Measurements from ENCODE around the gene NFX1.

NFX1 gene

DNA sequence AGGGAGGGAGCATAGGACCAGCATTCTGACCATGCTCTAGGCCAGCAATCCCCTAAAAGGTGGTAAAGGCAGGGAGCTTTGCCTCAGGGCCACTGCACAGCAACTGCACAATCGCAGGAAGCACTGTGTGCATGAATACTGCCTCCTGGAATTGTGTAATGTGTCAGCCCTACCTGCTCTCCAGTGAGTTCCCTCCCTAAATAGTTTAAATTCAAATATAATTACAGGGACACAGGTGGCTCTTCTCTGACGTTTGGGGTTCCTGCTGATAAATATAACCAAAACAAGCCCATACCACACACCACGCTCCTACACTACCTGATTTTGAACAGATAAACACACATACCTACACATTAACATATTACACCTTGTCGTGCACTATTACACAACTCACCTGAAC lies 34.8 kb upstream of the NFX1 start:
- TF ChIP-seq, protein P1, sequence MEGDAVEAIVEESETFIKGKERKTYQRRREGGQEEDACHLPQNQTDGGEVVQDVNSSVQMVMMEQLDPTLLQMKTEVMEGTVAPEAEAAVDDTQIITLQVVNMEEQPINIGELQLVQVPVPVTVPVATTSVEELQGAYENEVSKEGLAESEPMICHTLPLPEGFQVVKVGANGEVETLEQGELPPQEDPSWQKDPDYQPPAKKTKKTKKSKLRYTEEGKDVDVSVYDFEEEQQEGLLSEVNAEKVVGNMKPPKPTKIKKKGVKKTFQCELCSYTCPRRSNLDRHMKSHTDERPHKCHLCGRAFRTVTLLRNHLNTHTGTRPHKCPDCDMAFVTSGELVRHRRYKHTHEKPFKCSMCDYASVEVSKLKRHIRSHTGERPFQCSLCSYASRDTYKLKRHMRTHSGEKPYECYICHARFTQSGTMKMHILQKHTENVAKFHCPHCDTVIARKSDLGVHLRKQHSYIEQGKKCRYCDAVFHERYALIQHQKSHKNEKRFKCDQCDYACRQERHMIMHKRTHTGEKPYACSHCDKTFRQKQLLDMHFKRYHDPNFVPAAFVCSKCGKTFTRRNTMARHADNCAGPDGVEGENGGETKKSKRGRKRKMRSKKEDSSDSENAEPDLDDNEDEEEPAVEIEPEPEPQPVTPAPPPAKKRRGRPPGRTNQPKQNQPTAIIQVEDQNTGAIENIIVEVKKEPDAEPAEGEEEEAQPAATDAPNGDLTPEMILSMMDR (IDR thresholded peaks at IDR 0.05; ENCODE audit: control extremely low read depth, extremely low read depth, low read depth, missing control alignments), result no peak
- DNase-seq (ENCODE audit: extremely low spot score), result no peak
- ChIA-PET CTCF (no interaction called here), POLR2A (no interaction called here)

DNA sequence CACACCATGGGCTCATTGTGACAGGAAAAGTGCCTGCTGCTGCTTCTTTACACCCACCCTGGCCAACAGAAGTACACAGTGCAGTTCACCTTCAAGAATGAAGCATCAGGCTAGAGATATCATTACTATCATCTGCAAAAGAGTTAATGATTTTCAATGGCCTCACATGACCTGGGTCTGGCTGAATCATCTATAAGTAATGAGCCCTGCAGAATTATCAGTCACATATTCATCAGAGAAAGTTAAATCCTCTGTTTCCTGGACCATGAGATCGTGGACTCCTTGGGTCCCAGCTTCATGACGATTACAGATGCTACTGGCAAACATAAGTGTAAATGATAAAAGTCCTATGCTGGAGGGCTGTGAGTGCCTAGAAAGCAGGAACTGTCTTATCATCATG lies 34.1 kb upstream of the NFX1 start:
- ChIA-PET CTCF (interaction anchor here (2.0 kb wide), 1 partner anchor 30 kb away, joined by 7 read pairs; no protein-coding TSS in a partner anchor), POLR2A (no interaction called here)
- TF ChIP-seq, protein P1 (IDR thresholded peaks at IDR 0.05; ENCODE audit: control extremely low read depth, extremely low read depth, low read depth, missing control alignments), result no peak
- no peak for DNase-seq (ENCODE audit: extremely low spot score)

DNA sequence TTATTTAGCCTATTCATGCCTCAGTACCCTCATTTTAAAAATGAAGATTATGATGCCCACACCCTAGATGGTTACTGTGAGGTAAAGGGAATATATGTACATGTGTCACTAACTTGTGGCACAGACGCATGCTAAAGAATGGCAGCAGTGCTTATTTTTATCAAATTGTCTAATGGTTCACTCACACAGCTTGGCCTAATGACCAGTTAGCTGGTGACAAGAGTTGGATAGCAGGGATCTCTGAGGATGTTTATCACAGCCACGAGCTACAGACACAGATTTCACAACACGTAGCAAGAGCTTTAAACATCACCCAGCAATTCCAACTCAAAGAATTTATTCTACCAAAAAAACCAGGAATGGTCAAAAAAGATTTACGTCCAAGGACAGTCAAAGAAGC lies 33.0 kb upstream of the NFX1 start:
- ChIA-PET CTCF (interaction anchor here (1.3 to 2.4 kb wide), 4 partner anchors 9 to 120 kb away, joined by 3 to 7 read pairs (median 5); no protein-coding TSS in a partner anchor), POLR2A (no interaction called here)
- no peak for DNase-seq (ENCODE audit: extremely low spot score)
- TF ChIP-seq, protein P1 (IDR thresholded peaks at IDR 0.05; ENCODE audit: control extremely low read depth, extremely low read depth, low read depth, missing control alignments), result no peak

DNA sequence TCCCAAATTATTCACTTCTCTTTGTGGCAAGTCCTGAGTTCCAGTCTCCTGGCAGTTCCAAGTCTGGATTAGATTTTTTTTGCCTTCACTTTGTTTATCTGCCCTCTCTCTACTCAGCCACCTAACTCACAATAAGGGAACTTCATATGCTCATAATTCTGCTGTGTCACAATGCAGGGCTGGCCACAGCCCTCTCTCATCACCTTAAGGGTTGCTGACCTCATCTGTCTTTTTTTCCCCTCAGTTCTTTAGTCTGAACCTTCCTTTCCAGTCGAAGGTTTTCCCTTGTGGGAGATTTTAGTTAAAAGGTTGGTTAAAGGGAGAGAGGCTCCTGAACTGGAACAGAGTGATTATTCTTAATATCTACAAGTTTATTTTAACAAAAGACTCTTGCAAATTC lies 29.9 kb upstream of the NFX1 start:
- TF ChIP-seq, protein P1 (IDR thresholded peaks at IDR 0.05; ENCODE audit: control extremely low read depth, extremely low read depth, low read depth, missing control alignments), result no peak
- DNase-seq (ENCODE audit: extremely low spot score), result no peak
- ChIA-PET CTCF (no interaction called here), POLR2A (no interaction called here)

DNA sequence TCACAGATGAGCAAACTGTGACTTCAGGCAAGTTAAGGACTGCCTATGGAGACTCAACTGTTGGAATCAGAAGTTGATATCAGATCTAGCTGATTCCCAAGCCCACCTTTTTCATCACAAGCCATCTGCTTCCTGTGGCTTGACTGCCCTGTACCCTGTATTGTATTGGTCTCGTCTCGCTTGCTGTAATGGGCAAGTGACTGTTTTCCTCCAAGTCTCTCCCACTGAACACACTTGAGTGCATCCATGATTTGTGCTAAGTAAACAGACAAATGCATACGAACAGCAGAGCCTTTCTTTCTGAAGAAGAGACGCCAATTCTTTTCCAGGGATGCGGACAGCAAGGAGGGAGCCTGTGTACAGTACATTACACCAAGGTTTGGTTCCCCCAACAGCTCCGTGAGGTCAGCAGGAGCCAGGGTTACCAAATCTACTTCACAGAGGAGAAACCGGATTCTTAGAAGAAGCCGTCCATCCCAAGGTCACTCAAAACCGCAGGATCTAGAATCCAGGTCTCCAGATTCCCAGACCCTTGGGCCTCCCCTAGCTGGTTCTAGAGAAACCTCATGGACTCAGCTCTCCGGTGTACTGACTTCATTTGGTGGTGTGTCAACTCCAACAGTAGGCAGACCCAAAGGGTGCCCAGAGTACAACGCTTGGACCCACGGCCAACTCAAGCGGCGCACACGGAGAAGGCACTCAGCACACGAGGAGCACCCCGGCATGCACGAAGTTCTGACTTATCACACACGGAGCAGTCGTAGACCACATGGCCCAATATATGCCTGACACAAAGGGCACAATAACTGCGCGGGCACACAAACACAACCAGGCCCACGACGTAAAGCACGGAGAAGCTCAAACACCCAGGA lies 26.9 kb upstream of the NFX1 start:
- no peak for DNase-seq (ENCODE audit: extremely low spot score)
- TF ChIP-seq, protein P1 (IDR thresholded peaks at IDR 0.05; ENCODE audit: control extremely low read depth, extremely low read depth, low read depth, missing control alignments), result no peak
- ChIA-PET CTCF (interaction anchor here (0.9 to 1.4 kb wide), 9 partner anchors 10 to 200 kb away, joined by 3 to 5 read pairs (median 3); no protein-coding TSS in a partner anchor), POLR2A (interaction anchor here (0.8 kb wide), 1 partner anchor 27 kb away, joined by 3 read pairs; the partner anchor contains the start of gene NFX1)

DNA sequence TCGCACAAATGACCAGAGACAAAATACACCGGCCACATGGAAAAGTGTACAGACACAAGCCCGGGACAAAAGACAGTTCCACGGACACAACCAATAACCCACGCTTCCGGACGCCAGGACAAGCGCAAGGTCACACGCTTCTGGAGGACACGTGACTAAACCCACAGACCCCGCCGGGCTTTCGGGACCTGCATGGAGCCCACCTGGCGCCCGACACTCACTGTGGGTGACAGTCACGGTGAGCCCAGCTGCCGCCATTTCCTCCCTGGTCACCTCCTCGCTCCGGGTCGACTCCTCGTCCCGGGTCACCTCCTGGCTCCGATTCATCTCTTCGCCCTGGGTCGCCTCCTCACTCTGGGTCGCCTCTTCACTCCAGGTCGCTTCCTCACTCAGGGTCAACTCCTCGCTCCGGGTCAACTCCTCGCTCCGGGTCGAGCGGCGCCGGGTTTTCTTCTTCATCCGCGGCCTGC lies 26.3 kb upstream of the NFX1 start:
- peak; percentile 47 for DNase-seq (ENCODE audit: extremely low spot score)
- TF ChIP-seq, protein P1 (IDR thresholded peaks at IDR 0.05; ENCODE audit: control extremely low read depth, extremely low read depth, low read depth, missing control alignments), result no peak
- POLR2A ChIA-PET, result interaction anchor here (0.5 to 1.0 kb wide), 3 partner anchors 26 to 239 kb away, joined by 3 to 6 read pairs (median 3); partner anchors contain the start of genes DNAJA1 and NFX1
- CTCF ChIA-PET, result interaction anchor here (0.8 to 1.9 kb wide), 9 partner anchors 16 to 201 kb away, joined by 3 to 5 read pairs (median 3); no protein-coding TSS in a partner anchor
